ENCODE data around the gene RRP9.

The RRP9 gene

DNA sequence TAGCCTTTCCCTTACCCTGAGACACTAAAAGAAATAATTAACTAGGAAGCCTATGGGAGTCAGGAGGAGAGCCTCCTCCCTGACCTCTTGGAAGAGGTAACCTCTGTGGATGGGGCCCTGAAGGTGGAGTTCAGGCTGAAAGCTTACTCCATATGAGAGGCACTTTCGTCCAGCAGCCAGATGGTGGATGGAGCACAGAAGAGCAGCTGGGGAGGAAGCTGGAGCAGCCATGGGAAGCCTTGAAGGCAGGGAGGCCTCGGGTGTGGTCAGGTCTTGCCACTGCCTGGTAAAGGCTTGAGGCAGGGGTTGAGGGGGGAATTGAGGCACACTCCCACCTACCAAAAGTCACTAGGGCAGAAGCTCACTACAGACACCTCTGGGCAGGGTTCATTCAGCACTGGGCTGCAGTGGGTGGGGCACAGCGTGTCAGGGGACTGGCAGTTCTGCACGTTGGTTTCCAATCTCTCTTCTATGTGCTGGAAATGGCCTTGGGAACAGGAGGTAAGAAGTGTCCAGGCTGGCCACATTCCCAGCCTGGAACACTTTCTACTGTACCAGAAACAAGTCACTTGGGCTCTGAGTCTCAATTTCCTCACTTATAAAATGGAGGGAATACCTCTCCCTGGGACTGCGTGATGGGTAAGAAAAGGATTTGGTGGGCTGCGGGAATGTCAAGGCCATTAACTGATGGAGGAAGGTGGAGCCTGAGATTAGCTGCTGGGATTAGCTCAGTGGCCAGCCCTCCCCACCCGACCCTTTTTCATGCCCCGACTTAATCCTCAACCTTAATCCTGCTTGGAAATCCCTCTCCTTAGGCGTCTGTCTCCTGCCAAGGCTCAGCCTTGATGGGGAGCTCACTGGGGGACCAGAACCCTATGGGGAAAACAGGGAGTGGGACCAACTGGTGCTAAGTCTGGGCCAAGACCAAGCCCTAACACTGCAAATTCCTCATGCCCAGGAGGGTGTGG, 20.2 kb upstream of the RRP9 start:
- Histone ChIP-seq H3K36me3 (ENCODE audit: control insufficient read depth, low read length) (no peaks in the 10 kb centered on the region), H3K27ac (ENCODE audit: low read depth, low read length) (no peak overlapping the region), H3F3A (ENCODE audit: control insufficient read depth, insufficient read depth) (no peaks in the 10 kb centered on the region), H3K4me2 (ENCODE audit: low read length) (no peak overlapping the region), H3K4me1 (ENCODE audit: control insufficient read depth, low read length) (peaks cover 3% of the 10 kb centered on the region; the same call in 1 of the 2 replicates), H3K9me3 (ENCODE audit: control insufficient read depth, insufficient read depth, low read length) (no peaks in the 10 kb centered on the region), H3K4me3 (ENCODE audit: low read length) (no peak overlapping the region), H3K79me2 (ENCODE audit: control insufficient read depth, low read length) (no peaks in the 10 kb centered on the region), H4K20me1 (ENCODE audit: control insufficient read depth, insufficient read depth, low read depth, low read length) (no peaks in the 10 kb centered on the region), H3K27me3 (ENCODE audit: control insufficient read depth, low read length) (peaks cover 32% of the 10 kb centered on the region), H3K9me2 (replicated peaks; ENCODE audit: control insufficient read depth, low read length) (no peaks in the 10 kb centered on the region)
- no peak for TF ChIP-seq EZH2phosphoT487 (IDR thresholded peaks at IDR 0.05; ENCODE audit: borderline replicate concordance, low read length)
- TF ChIP-seq, protein P1, sequence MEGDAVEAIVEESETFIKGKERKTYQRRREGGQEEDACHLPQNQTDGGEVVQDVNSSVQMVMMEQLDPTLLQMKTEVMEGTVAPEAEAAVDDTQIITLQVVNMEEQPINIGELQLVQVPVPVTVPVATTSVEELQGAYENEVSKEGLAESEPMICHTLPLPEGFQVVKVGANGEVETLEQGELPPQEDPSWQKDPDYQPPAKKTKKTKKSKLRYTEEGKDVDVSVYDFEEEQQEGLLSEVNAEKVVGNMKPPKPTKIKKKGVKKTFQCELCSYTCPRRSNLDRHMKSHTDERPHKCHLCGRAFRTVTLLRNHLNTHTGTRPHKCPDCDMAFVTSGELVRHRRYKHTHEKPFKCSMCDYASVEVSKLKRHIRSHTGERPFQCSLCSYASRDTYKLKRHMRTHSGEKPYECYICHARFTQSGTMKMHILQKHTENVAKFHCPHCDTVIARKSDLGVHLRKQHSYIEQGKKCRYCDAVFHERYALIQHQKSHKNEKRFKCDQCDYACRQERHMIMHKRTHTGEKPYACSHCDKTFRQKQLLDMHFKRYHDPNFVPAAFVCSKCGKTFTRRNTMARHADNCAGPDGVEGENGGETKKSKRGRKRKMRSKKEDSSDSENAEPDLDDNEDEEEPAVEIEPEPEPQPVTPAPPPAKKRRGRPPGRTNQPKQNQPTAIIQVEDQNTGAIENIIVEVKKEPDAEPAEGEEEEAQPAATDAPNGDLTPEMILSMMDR (IDR thresholded peaks at IDR 0.05; ENCODE audit: low read depth, low read length, poor library complexity, severe bottlenecking) = no peak

DNA sequence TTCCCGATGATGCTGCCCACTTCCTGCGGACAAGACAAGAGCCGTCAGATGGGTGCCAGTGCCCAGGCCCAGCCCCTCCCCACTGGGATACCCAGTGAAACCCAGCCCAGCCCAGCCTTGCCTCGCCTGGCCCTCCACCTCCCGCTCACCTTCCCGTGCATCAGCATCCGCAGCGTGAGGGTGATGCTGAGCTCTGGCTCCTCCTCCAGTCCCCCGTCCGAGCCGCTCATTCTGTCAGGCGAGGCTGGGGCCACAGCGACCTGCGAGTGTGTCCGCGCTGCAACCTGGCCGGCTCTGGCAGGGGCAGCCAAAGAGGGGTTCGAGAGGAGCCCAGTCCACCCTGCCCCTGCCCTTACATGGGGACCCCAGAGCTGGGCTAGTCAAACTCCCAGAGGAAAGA, 19.3 kb upstream of the RRP9 start:
- Histone ChIP-seq H3K4me1 (ENCODE audit: control insufficient read depth, low read length) (no peaks in the 10 kb centered on the region), H3K79me2 (ENCODE audit: control insufficient read depth, low read length) (no peaks in the 10 kb centered on the region), H4K20me1 (ENCODE audit: control insufficient read depth, insufficient read depth, low read depth, low read length) (no peaks in the 10 kb centered on the region), H3K4me2 (ENCODE audit: low read length) (no peak overlapping the region), H3K9me3 (ENCODE audit: control insufficient read depth, insufficient read depth, low read length) (no peaks in the 10 kb centered on the region), H3K27ac (ENCODE audit: low read depth, low read length) (no peak overlapping the region), H3K9me2 (replicated peaks; ENCODE audit: control insufficient read depth, low read length) (no peaks in the 10 kb centered on the region), H3K27me3 (ENCODE audit: control insufficient read depth, low read length) (peaks cover 24% of the 10 kb centered on the region), H3F3A (ENCODE audit: control insufficient read depth, insufficient read depth) (no peaks in the 10 kb centered on the region), H3K4me3 (ENCODE audit: low read length) (no peak overlapping the region), H3K36me3 (ENCODE audit: control insufficient read depth, low read length) (no peaks in the 10 kb centered on the region)
- no peak for TF ChIP-seq EZH2phosphoT487 (IDR thresholded peaks at IDR 0.05; ENCODE audit: borderline replicate concordance, low read length)
- TF ChIP-seq, protein P1 (IDR thresholded peaks at IDR 0.05; ENCODE audit: low read depth, low read length, poor library complexity, severe bottlenecking) = no peak

DNA sequence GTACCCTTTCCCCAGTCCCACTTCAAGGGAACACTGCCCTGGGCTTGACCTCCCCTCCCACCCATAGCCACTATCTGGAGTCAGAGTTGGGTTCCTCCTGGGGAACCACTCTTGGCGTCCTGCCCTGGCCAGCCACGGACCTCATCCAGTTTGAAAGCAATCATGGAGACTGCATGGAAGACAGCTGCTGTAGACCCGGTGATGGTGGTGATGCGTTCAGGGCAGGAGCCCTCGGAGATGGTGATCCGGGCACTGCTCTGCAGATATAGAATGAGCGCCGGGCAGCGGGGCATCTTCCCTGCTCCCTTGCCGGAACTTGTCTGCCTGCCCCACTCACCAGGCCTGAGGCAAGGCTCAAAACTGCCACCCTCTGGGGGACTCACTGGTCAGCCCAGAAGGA, 18.7 kb upstream of the RRP9 start:
- Histone ChIP-seq H3K4me1 (ENCODE audit: control insufficient read depth, low read length) (no peaks in the 10 kb centered on the region), H3K4me3 (ENCODE audit: low read length) (no peak overlapping the region), H3K36me3 (ENCODE audit: control insufficient read depth, low read length) (no peaks in the 10 kb centered on the region), H3K27me3 (ENCODE audit: control insufficient read depth, low read length) (peaks cover 19% of the 10 kb centered on the region), H3K9me3 (ENCODE audit: control insufficient read depth, insufficient read depth, low read length) (no peaks in the 10 kb centered on the region), H3K27ac (ENCODE audit: low read depth, low read length) (no peak overlapping the region), H3K9me2 (replicated peaks; ENCODE audit: control insufficient read depth, low read length) (no peaks in the 10 kb centered on the region), H4K20me1 (ENCODE audit: control insufficient read depth, insufficient read depth, low read depth, low read length) (no peaks in the 10 kb centered on the region), H3K79me2 (ENCODE audit: control insufficient read depth, low read length) (no peaks in the 10 kb centered on the region), H3K4me2 (ENCODE audit: low read length) (no peak overlapping the region), H3F3A (ENCODE audit: control insufficient read depth, insufficient read depth) (no peaks in the 10 kb centered on the region)
- TF ChIP-seq, protein P1 (IDR thresholded peaks at IDR 0.05; ENCODE audit: low read depth, low read length, poor library complexity, severe bottlenecking) = no peak
- TF ChIP-seq EZH2phosphoT487 (IDR thresholded peaks at IDR 0.05; ENCODE audit: borderline replicate concordance, low read length) = no peak
